RWPE1 (cell line): ENCODE data around the gene PLEKHM3.

Source experiments
- CTCF ChIA-PET: fragments of 350-600 bp; sonication (Branson Sonifier 250); formaldehyde crosslinking; extraction: SDS; loops from one replicate; lab custom pipeline; 2021; lab: Yijun Ruan, JAX
- POLR2A ChIA-PET: fragments of 400-600 bp; formaldehyde crosslinking; extraction: SDS; loops from one replicate; lab custom pipeline; 2020; ENCODE audit warnings: antibody characterized with exemption; ENCODE audit not compliant: low non-redundant PET; lab: Yijun Ruan, JAX
- DNase-seq: peaks from one replicate; pipeline ENCODE4 v3.0.0; 2012; ENCODE audit warnings: low spot score
- H3K27ac ChIP-seq: fragments of 450-650 bp; 2 replicates; pipeline ENCODE4 v1.5.1; 2017
- CTCF ChIP-seq: fragments of 450-650 bp; conservative IDR thresholded peaks from 2 replicates; pipeline ENCODE4 v1.5.1; 2017; ENCODE audit warnings: low read depth, mild to moderate bottlenecking

PLEKHM3 gene

GRCh38 chr2:207845202-207845864, 180.0 kb downstream of the PLEKHM3 start:
- CTCF ChIA-PET: interaction anchor here (0.6 kb wide), 2 partner anchors 25 to 99 kb away, joined by 4 read pairs; no protein-coding TSS in a partner anchor
- no peak for DNase-seq
- H3K27ac ChIP-seq: no peak overlapping the region
- POLR2A ChIA-PET: no interaction called here
- TF ChIP-seq CTCF: no peak

- no peak for DNase-seq
- no peak for TF ChIP-seq CTCF
- no peak overlapping the region for H3K27ac ChIP-seq
- ChIA-PET POLR2A (no interaction called here), CTCF (interaction anchor here (0.6 kb wide), 2 partner anchors 99 to 863 kb away, joined by 4 read pairs; no protein-coding TSS in a partner anchor)
These were observed 180.7 kb downstream of the PLEKHM3 start for GRCh38 chr2:207844648-207845047.

GRCh38 chr2:207840101-207840500, 185.2 kb downstream of the PLEKHM3 start:
- ChIA-PET POLR2A (no interaction called here), CTCF (no interaction called here)
- H3K27ac ChIP-seq: no peak overlapping the region
- TF ChIP-seq CTCF: no peak
- DNase-seq: no peak

- TF ChIP-seq CTCF: no peak
- no peak overlapping the region for H3K27ac ChIP-seq
- POLR2A ChIA-PET: no interaction called here
- DNase-seq: no peak
- CTCF ChIA-PET: no interaction called here
These were observed 185.8 kb downstream of the PLEKHM3 start for GRCh38 chr2:207839575-207839974.

- DNase-seq: no peak
- H3K27ac ChIP-seq: no peak overlapping the region
- no peak for TF ChIP-seq CTCF
- CTCF ChIA-PET: no interaction called here
- POLR2A ChIA-PET: no interaction called here
These were observed 186.3 kb downstream of the PLEKHM3 start for GRCh38 chr2:207839028-207839427.

GRCh38 chr2:207836521-207837133, 188.7 kb downstream of the PLEKHM3 start:
- ChIA-PET POLR2A (interaction anchor here (0.6 kb wide), 1 partner anchor 669 kb away, joined by 3 read pairs; no protein-coding TSS in a partner anchor), CTCF (no interaction called here)
- no peak for TF ChIP-seq CTCF
- no peak overlapping the region for H3K27ac ChIP-seq
- no peak for DNase-seq
